T-helper 1 cell treated with Interleukin-12 subunit alpha and Interleukin-12 subunit beta and Interleukin-4 antibody, amounts not matched to agents 30 μg/mL and 1 μg/mL, for 36 hours (primary cell): ENCODE measurements around the gene KRTAP5-5.
"Not testable (repeated sequence)": the region's sequence is repeated elsewhere in the genome, so short reads cannot be mapped to it uniquely, and the experiment has no call there.

ENCODE experiments used
- H3K27ac Mint-ChIP-seq: one replicate; pipeline ENCODE4 v1.8.0; 2021; ENCODE audit warnings: mild to moderate bottlenecking, mixed read lengths
- H3K27me3 Mint-ChIP-seq: one replicate; pipeline ENCODE4 v1.8.0; 2021; ENCODE audit warnings: low read depth, mixed read lengths
- H3K36me3 Mint-ChIP-seq: one replicate; pipeline ENCODE4 v1.8.0; 2021; ENCODE audit warnings: low read depth, mixed read lengths
- H3K4me1 Mint-ChIP-seq: one replicate; pipeline ENCODE4 v1.8.0; 2021; ENCODE audit warnings: low read depth, mixed read lengths
- H3K4me3 Mint-ChIP-seq: one replicate; pipeline ENCODE4 v1.8.0; 2021; ENCODE audit warnings: mild to moderate bottlenecking, moderate library complexity, mixed read lengths
- H3K9me3 Mint-ChIP-seq: one replicate; pipeline ENCODE4 v1.8.0; 2021; ENCODE audit warnings: mixed read lengths

KRTAP5-5 gene

GRCh38 chr11:1629326-1630185, at the start of gene KRTAP5-5:
TSS of gene KRTAP5-5 (plus strand) at chr11:1629775. CDS start at chr11:1629841, 66 bp downstream.
- Mint-ChIP-seq H3K36me3 (no peaks in the 10 kb centered on the region), H3K9me3 (no peaks in the 10 kb centered on the region), H3K27ac (no peak within 1 kb of the TSS), H3K4me1 (peaks cover 2% of the 10 kb centered on the region), H3K27me3 (peaks cover 16% of the 10 kb centered on the region), H3K4me3 (no peak within 1 kb of the TSS)

- H3K36me3 Mint-ChIP-seq, result no peaks in the 10 kb centered on the region
- H3K4me3 Mint-ChIP-seq, result no peak overlapping the region
- H3K27ac Mint-ChIP-seq, result no peak overlapping the region
- H3K4me1 Mint-ChIP-seq, result no peaks in the 10 kb centered on the region
- H3K27me3 Mint-ChIP-seq, result peaks cover 16% of the 10 kb centered on the region
- peaks cover 11% of the 10 kb centered on the region for H3K9me3 Mint-ChIP-seq
Observed at GRCh38 chr11:1581976-1582375, 47.6 kb upstream of the KRTAP5-5 start.

GRCh38 chr11:1582909-1583308, 46.7 kb upstream of the KRTAP5-5 start:
- not testable (repeated sequence) for H3K4me3 Mint-ChIP-seq, H3K36me3 Mint-ChIP-seq, H3K27ac Mint-ChIP-seq, H3K4me1 Mint-ChIP-seq
- peaks cover 11% of the 10 kb centered on the region for H3K9me3 Mint-ChIP-seq
- peaks cover 22% of the 10 kb centered on the region for H3K27me3 Mint-ChIP-seq

- H3K4me3 Mint-ChIP-seq, H3K9me3 Mint-ChIP-seq, H3K27ac Mint-ChIP-seq, H3K4me1 Mint-ChIP-seq, H3K36me3 Mint-ChIP-seq: not testable (repeated sequence)
- peaks cover 17% of the 10 kb centered on the region for H3K27me3 Mint-ChIP-seq
Observed at GRCh38 chr11:1584661-1585370, 44.8 kb upstream of the KRTAP5-5 start, which contains the start of gene KRTAP5-1. TSS of gene KRTAP5-1 (minus strand) at chr11:1585283. CDS start at chr11:1585249, 34 bp downstream.

- peaks cover 5% of the 10 kb centered on the region for H3K36me3 Mint-ChIP-seq
- peaks cover 11% of the 10 kb centered on the region for H3K4me1 Mint-ChIP-seq
- peaks cover 9% of the 10 kb centered on the region for H3K9me3 Mint-ChIP-seq
- peaks cover 17% of the 10 kb centered on the region for H3K27me3 Mint-ChIP-seq
- H3K4me3 Mint-ChIP-seq, result no peak overlapping the region
- no peak overlapping the region for H3K27ac Mint-ChIP-seq
Observed at GRCh38 chr11:1586699-1587098, 42.9 kb upstream of the KRTAP5-5 start.

- not testable (repeated sequence) for H3K9me3 Mint-ChIP-seq, H3K36me3 Mint-ChIP-seq
- peak overlapping the region; percentile 83 for H3K27ac Mint-ChIP-seq
- peaks cover 11% of the 10 kb centered on the region for H3K4me1 Mint-ChIP-seq
- H3K4me3 Mint-ChIP-seq, result peak overlapping the region; percentile 57
- peaks cover 36% of the 10 kb centered on the region for H3K27me3 Mint-ChIP-seq
Observed at GRCh38 chr11:1589191-1589963, 40.2 kb upstream of the KRTAP5-5 start.

GRCh38 chr11:1589996-1590395, 39.6 kb upstream of the KRTAP5-5 start:
- peaks cover 5% of the 10 kb centered on the region for H3K36me3 Mint-ChIP-seq
- peaks cover 42% of the 10 kb centered on the region for H3K27me3 Mint-ChIP-seq
- no peak overlapping the region for H3K4me3 Mint-ChIP-seq
- peaks cover 9% of the 10 kb centered on the region for H3K9me3 Mint-ChIP-seq
- H3K27ac Mint-ChIP-seq, result no peak overlapping the region
- H3K4me1 Mint-ChIP-seq, result peaks cover 11% of the 10 kb centered on the region

GRCh38 chr11:1592628-1593027, 36.9 kb upstream of the KRTAP5-5 start:
- Mint-ChIP-seq H3K36me3 (peaks cover 5% of the 10 kb centered on the region), H3K9me3 (peaks cover 9% of the 10 kb centered on the region), H3K27ac (no peak overlapping the region), H3K4me1 (peaks cover 11% of the 10 kb centered on the region), H3K4me3 (no peak overlapping the region), H3K27me3 (peaks cover 52% of the 10 kb centered on the region)

GRCh38 chr11:1595994-1596575, 33.5 kb upstream of the KRTAP5-5 start:
- not testable (repeated sequence) for H3K27ac Mint-ChIP-seq, H3K4me1 Mint-ChIP-seq, H3K4me3 Mint-ChIP-seq, H3K36me3 Mint-ChIP-seq, H3K9me3 Mint-ChIP-seq
- H3K27me3 Mint-ChIP-seq, result peaks cover 75% of the 10 kb centered on the region

- not testable (repeated sequence) for H3K36me3 Mint-ChIP-seq, H3K27ac Mint-ChIP-seq, H3K4me3 Mint-ChIP-seq, H3K9me3 Mint-ChIP-seq, H3K4me1 Mint-ChIP-seq
- H3K27me3 Mint-ChIP-seq, result peaks cover 77% of the 10 kb centered on the region
Observed at GRCh38 chr11:1596576-1597121, 32.9 kb upstream of the KRTAP5-5 start.

GRCh38 chr11:1597331-1597993, 32.1 kb upstream of the KRTAP5-5 start:
- Mint-ChIP-seq H3K27ac (no peak overlapping the region), H3K27me3 (peaks cover 82% of the 10 kb centered on the region), H3K36me3 (no peaks in the 10 kb centered on the region), H3K4me3 (no peak overlapping the region), H3K9me3 (no peaks in the 10 kb centered on the region), H3K4me1 (no peaks in the 10 kb centered on the region)

GRCh38 chr11:1597994-1598380, 31.6 kb upstream of the KRTAP5-5 start, which contains the start of gene KRTAP5-2:
TSS of gene KRTAP5-2 (minus strand) at chr11:1598294. CDS start at chr11:1598250, 44 bp downstream.
- H3K4me1 Mint-ChIP-seq, result no peaks in the 10 kb centered on the region
- H3K9me3 Mint-ChIP-seq, result no peaks in the 10 kb centered on the region
- no peak within 1 kb of the TSS for H3K4me3 Mint-ChIP-seq
- peaks cover 80% of the 10 kb centered on the region for H3K27me3 Mint-ChIP-seq
- H3K27ac Mint-ChIP-seq, result no peak within 1 kb of the TSS
- H3K36me3 Mint-ChIP-seq, result no peaks in the 10 kb centered on the region

- not testable (repeated sequence) for H3K9me3 Mint-ChIP-seq, H3K27ac Mint-ChIP-seq, H3K4me3 Mint-ChIP-seq, H3K36me3 Mint-ChIP-seq, H3K4me1 Mint-ChIP-seq
- H3K27me3 Mint-ChIP-seq, result peaks cover 79% of the 10 kb centered on the region
Observed at GRCh38 chr11:1598406-1598805, 31.2 kb upstream of the KRTAP5-5 start.
